NCI-H1694 treated with DMSO at 0.1 percent for 48 hours (cell line): ENCODE measurements around the gene RHBDD1.

Source experiments
- DNase-seq: peaks from one replicate; lab custom pipeline; 2025; lab: John Stamatoyannopoulos, UW

RHBDD1 gene

GRCh38 chr2:226915846-226916360 is 80.0 kb downstream of the RHBDD1 start:
- no peak for DNase-seq

DNA sequence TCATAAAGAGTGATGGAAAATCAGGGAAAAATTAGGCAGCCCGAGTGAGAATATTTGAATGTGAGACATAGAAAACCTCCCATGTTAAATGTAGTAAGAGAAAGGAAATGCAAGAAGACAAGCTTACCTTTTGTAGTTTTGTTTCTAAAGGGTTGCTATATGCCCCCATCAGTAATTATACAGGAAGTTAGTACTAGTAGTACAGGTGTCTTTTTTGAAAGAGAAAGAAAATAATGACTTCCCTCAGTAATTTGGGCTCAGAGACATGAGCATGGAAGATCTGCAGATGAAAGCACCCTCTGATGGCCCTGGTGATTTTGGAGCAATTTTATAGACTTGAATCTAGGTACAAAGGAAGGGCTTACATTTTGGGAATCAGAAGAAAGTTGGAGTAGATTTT is 80.8 kb downstream of the RHBDD1 start:
- no peak for DNase-seq

DNA sequence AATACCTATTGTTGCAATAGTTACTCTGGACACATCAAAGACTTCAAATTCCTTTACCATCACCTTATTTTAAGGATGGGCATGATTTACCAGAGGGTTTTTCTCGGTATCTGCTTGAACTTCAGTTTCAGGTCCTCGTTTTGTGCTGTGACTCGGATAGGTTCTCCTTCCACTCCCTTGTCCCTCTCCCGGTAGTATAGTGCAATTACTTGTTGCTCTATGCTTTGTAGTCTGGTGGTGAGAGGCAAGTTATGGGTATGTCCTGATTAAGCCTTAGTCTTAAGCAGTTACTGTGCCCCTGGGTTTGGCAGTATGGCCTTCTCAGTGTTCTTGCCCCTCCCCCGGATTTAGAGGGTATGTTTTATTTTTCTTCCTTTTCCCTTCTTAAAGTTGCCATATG is 96.6 kb downstream of the RHBDD1 start:
- no peak for DNase-seq

DNA sequence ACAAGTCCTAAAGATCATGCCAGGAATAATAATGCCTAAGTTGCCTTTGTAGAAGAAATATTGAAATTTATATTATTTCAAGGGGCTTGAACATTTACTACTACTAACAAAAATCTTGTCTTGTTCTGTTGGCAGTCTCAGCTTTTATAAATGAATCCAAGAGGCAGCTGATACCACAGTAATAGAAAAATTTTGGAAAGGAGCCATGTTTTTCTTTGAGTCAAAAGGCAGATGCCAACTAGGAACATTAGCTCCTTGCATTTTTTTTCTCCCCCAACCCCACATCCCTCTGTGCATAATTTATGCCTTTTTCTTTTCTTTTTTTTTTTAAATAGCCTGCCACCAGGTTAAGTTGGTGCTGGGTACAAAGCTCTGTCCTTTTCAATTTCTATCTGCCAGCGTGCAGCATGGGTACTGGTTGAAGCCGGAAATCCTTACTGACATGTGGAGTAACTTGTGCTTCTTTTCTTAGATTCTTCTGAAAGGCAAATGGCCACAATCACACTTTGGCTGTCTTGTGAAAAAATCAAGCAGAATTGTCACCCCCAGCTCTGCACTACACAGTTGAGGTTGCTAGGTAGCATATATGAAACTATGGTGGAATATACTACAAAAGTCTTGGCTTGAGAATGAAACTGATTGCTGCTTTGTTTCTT is 98.8 kb downstream of the RHBDD1 start:
- no peak for DNase-seq

DNA sequence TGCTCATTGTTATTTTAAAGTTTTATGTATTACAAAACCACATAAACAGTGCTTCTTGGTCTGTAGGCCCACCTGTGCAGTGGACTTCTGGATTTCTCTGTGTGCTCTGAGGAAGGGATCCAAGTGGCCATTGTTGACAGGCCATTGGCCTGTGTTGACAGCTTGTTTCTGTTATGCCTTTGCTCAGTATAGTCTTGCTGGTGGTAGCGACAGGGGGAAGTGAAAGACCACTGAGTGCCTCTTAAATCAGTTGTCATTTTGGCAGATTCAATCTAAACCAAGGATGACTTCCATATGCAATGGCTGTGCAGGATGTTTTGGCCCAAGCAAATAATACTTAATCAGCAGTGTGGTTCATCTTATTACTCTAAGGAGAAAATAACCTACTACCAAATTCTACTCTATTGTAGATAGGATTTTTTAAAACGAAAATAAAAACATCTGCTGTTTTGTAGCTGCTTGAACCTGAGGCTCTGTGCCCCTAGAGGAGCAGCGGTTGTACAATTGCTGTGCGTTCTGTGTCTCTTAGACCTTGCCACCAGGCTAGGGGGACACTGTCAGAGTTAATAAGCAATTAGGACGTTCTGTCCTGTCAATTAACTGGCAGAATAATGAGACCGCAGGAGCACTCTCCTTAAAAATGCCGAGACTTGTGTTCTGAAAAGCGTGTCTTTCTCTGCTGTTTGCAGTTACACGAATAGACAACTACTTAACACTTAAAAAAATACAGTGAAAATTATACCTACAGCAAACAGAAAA is 108.2 kb downstream of the RHBDD1 start:
- DNase-seq: no peak

GRCh38 chr2:226953206-226953605 is 117.4 kb downstream of the RHBDD1 start:
- no peak for DNase-seq

GRCh38 chr2:226953826-226954225 is 118.0 kb downstream of the RHBDD1 start:
- no peak for DNase-seq

DNA sequence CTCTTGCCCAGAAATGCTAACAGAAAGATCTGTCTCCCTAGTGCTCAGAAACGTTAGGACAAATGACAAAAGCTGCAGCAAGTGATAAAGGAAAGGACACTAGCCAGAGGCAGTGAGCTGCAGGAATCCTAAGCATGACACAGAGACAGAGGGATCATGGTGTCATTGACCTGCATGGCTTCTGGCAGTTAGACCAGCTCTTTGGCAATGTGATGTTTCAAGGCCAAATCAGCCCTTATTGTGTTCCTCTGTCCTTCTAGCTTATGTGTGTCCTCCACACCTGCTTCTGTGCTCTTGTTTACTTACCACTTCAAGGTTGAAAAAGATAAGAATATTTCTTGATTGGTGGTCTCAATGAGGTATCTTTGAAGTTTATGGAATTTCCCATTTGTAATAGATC is 120.8 kb downstream of the RHBDD1 start:
- no peak for DNase-seq

GRCh38 chr2:226959418-226959817 is 123.6 kb downstream of the RHBDD1 start:
- no peak for DNase-seq

- DNase-seq: no peak
Observed at GRCh38 chr2:226962176-226962773, 126.4 kb downstream of the RHBDD1 start.

DNA sequence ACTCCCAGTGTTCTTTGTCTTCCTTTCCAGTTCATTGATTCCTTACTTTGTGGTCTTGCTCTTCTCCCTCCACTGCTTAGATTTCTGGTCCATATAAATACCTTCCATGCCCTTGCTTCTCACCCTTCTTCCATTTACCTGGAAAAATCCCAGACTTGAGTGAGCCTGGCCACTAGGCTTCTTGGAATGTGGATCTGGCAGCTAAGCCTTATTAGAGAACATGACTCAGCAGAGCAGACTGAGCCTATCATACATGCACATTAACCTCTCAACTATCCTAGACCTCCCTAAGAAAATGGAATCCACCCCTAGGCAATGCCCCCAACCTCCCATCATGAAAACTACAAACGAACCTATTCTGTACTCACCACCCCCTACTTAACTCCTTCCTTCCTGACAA is 127.7 kb downstream of the RHBDD1 start:
- DNase-seq: no peak

GRCh38 chr2:226965376-226965775 is 129.5 kb downstream of the RHBDD1 start:
- no peak for DNase-seq

DNA sequence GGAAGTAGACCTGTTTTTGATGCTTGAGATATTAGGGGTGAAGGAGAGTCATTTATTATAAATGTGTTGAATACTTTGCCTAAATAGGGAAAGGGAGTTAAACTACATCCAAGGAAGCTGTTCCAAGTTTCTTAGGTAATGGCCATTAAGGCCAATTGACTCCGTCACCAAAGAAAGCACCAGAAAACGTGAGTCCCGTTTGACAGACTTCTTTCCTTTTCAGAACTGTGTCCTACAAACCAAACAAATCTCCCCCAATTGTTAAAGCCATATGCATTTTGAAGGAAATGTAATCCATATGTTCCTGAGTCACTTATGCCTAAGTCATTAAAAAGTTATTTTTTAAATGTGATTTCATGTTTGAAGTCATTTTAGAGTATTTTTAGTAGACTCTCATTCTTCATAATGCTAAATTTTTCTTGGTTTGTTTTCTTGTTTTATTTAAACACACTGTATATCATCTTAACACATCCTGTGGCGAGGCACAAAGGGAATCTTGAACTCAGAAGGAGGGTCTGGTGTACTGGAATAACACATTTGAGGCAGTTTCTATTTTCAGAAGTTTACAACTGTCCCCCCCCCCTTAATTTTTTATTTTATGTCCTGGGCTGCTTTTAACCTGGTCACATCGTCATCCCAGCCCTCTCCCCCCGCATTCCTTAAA is 133.7 kb downstream of the RHBDD1 start:
- DNase-seq: no peak

- DNase-seq: no peak
Observed at GRCh38 chr2:226970362-226970761, 134.5 kb downstream of the RHBDD1 start.

- DNase-seq: no peak
Observed at GRCh38 chr2:226971084-226971483, 135.2 kb downstream of the RHBDD1 start.

DNA sequence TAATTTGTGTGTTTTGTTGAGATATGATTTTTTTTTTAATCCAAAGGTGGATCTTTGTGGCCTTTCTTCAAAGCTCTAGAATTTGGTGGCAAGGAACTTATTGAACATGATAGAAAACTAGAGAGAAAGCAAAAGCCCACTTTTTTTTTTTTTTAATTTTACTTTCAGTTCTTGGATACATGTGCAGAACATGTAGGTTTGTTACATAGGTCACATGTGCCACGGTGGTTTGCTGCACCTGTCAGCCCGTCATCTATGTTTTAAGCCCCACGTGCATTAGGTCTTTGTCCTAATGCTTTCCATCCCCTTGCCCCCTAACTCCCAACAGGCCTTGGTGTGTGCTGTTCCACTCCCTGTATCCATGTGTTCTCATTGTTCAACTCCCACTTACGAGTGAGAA is 135.9 kb downstream of the RHBDD1 start:
- DNase-seq: no peak

GRCh38 chr2:226973816-226974215 is 138.0 kb downstream of the RHBDD1 start:
- no peak for DNase-seq

DNA sequence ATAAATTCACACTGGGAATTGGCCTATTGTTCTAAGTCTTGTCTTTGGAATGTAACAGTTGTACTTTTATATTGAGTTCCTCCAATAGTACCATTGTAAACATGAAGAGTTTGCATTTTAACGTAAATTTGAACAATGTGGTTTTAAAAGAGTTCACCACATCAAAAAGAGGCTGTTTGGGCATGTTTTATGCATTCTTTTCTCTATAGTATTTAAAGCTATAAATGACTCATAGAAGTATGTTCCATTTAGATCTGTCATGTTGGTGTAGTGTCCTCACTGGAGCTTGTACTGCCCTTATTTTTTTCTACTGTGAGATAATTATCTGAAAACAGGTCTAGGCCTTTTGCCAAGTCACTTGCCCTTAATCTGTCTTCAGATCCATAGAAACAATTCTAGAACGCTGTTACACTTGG is 141.9 kb downstream of the RHBDD1 start:
- DNase-seq: peak; percentile 15

DNA sequence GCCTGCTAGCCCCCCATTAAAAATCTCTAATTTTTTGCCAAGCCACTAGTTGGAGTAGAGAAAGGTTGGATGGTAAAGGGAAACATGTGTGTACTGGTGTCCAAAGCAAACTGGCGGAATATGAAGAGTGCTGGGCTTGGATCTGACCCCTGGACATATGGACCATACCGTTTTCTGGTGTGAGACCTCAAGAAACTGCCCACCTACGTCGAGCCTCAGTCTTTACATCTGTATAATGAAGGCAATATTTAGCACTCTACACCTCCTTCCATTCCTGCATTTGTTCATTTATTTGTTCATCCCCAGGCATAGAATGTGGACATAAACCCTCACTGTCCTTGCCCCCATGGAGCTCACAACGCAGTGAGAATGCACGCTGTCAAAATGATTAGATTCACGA is 142.4 kb downstream of the RHBDD1 start:
- DNase-seq: no peak

DNA sequence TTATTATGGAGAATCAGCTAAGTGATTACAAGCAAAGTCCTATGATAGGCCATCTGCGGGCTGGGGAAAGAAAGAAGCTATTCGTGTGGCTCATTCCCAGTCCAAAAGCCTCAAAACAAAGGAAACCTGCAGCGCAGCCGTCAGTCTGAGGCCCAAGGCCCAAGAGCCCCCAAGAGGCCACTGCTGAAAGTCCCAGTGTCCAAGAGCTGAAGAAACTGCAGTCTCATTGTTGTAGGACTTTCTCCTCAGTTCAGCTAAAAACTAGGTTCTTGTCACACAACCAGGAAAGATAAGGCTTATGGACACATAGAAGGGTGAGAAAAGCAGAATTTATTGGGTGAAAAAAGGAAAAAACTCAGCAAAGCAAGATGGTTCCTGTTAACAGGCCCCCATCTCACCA is 143.2 kb downstream of the RHBDD1 start:
- DNase-seq: no peak

GRCh38 chr2:226981791-226982326 is 146.0 kb downstream of the RHBDD1 start:
- no peak for DNase-seq
